GM21717 (cell line): ENCODE results near the gene CCDC8.
"Not testable (repeated sequence)": the region's sequence is repeated elsewhere in the genome, so short reads cannot be mapped to it uniquely, and the experiment has no call there.

Experiments used
- ATAC-seq: cut with Tn5 transposase; IDR thresholded peaks from one replicate; pipeline ENCODE4 v1.9.1; 2021; ENCODE audit warnings: mild to moderate bottlenecking, moderate library complexity; ENCODE audit not compliant: unreplicated experiment

CCDC8 gene

DNA sequence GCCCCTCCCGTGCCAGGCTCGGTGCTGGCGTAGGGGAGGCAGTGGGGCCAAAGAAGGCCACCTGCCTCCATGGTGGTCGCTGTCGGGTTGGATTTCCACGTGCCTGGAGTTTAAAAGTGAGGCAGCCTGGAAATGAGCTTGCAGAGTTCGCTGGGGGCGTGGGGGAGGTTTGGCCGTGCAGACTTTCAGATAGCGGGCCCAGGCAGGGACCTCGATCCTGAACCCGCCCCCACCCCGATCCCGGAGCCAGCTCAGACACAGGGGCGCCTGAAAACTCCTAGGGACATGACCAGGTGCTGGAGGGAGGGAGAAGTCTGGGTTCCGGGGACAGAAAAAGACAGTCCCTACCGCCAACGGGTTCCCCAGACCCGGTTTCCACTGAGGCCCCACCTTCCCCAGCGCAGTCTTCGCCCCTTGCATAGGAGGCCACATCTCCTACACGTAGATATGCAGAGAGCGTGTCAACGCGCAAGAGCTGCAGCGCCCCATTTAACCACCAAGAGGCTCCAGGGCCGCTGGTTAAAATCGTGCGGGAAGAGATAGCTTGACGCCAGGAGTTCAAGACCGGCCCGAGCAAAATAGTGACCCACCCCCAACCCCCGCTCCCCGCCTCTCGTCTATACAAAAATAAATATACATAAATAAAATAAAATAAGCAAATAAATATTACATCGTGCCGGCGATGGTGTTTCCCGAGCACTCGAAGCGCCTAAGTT is 8.5 kb downstream of the CCDC8 start:
- ATAC-seq: no peak

DNA sequence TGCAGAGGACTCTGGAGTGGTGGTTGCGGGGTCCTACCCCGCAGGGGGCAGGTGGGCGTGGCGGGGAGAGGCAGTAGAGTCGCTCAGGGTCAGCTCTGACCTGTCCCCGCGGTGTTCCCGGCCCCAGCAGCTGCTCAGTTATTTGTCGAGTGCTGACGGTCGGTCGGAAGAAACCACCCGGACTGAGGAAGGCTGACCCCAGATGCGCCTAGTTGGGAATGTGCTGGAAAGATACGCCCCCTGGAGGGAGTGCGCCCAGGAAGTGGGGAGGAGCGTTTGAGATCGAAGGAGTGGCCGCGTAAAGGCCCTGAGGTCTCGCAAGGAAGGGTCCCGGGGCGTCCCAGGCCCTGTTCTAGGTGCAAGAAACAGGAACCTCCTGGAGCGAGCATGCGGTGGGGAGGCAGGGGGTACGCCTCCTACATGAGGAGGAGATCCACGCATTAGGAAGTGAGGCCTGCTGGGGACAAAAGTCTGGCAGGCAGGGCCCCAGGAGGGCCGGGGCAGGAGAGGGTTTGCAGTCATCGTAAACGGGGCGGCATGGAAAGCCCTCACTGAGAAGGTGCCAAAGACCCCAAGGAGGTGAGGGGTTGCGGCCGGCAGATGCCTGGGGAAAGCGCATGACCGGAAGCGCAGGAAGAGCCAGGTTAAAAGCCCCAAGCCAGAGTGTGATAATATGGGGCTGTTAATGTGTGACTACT is 9.2 kb downstream of the CCDC8 start:
- no peak for ATAC-seq

DNA sequence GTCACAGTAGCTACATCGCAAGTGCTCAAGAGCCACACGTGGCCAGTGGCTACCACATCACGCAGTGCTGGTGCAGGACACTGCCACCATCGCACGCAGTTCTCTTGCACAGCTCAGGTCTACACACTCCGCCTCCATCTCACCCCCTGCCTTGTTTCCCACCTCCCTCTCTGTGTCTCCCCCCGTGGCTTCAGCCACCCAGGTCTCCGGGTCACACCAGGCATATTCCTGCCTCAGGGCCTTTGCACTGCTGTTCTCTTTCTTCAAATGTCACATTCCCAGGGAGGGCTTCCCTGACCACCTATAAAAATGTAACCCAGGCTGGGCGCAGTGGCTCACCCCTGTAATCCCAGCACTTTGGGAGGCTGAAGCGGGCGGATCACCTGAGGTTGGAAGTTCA is 10.6 kb downstream of the CCDC8 start:
- no peak for ATAC-seq

DNA sequence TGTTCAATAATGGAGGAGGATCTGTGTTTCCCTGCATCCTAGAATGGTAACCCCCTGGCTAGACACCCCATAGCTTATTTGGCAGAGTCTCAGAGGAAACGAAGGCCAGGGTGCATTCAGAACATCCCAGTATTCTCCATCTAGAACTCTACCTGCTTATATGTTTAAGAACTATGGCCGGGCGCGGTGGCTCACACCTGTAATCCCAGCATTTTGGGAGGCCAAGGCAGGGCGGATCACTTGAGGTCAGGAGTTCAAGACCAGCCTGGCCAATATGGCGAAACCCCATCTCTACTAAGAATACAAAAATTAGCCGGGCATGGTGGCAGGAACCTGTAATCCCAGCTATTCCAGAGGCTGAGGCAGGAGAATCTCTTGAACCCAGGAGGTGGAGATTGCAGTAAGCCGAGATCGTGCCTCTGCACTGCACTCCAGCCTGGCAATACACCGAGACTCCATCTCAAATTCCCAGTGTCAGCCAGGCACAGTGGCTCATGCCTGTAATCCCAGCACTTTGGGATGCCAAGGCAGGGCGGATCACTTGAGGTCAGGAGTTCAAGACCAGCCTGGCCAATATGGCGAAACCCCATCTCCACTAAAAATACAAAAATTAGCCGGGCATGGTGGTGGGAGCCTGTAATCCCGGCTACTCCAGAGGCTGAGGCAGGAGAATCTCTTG is 15.4 kb downstream of the CCDC8 start:
- not testable (repeated sequence) for ATAC-seq

DNA sequence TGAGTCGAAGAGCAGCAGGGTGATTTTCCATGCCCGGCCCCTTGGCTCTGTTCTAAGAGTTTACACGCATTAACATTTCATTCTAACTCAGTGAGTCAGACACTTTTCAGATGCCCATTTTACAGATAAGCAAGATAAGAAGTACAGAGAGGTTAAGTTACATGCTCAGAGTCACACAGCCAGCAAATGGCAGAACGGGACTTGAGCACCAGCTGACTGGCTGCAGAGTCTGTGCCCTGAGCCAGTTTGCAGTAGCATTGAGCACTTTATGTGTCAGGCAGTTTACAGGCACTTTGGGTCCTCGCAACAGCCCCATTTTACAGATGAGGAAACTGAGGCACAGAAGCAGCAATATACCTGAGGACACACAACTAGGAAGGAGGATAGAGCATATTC is 19.0 kb downstream of the CCDC8 start:
- no peak for ATAC-seq

DNA sequence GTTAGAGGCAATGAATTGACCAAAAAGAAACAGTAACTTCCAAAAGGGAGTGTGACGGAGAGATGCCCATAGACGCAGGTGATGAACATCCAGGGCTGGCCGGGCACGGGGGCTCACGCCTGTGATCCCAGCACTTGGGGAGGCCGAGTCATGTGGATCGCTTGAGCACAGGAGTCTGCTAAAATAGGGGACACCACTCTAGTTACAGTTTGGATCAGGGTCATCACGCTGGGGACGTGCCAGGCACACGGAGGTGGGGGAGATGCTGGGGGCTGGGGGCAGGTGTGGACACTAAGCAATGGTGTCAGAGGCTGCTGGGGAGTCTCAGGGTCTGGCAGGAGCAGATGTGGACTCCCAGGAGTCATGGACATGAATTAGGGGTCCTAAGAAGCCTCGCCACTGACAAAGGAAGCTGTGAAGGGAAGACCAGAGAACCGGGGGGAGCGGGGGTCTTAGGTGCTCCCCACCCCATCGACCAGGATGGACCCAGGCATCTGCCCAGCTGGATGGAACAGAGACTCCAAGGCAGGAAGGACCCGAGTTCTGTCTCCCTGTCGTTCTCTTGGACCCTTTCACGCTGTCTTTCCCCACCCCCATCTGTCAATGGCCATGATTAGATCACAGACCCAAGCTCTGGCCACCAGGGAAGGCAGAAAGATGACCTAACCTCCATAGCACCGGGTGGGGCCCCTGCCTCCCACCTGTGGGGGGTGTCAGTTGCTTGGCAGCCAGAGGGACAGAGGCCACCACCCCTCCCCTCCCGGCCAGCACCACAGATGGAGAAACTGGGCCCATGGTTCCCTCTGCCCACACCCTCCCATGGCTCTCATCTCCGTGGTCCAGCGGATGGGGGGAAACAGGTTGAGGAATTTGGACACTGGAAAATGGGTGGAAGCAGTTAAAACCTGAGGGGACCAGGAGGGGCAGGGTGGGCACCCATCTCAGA is 19.6 kb downstream of the CCDC8 start:
- ATAC-seq: no peak

DNA sequence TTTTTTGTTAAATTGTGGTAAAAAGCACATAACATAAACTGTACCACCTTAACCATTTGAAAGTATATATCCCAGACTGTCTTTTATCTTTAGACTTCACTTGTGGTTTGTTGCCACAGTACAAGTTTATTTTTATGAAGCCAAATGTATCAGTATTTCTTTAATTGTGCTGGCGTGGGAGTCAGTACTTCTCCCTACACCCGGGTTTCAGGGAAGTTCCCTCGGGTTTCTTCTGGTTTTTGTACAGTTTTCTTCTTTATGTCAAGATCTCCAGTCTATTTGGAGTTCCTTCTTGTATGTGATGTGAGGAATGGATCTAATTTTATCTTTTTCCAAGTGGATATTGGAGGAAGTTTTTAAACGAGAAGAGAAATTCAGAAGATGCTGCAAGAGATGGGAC is 20.5 kb downstream of the CCDC8 start:
- ATAC-seq: no peak

DNA sequence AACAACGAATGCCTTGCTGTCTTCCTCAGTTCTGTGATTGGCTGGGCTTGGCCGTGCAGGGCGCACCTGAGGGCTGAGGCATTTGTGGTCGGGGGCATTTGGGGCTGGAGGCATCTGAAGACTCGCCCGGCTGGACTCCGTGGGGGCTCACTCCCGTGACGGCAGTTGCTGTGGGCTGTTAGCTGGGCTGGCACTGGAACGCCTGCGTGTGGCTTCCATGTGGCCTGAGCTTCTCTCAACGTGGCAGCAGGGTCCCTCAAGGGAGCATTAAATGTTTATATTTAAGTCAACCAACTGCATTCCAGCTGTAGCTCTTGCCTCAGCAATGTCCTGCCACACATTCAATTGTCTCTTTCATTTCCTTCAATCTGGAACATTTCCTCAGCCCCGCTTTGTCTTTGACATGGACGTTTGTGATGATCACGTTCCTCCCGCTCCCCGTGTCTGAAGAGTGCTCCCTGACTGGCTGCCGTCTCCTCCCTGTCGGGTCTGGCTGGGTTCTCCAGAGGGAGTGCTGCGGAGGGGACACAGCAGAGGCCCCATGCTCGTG is 21.0 kb downstream of the CCDC8 start:
- ATAC-seq: no peak

DNA sequence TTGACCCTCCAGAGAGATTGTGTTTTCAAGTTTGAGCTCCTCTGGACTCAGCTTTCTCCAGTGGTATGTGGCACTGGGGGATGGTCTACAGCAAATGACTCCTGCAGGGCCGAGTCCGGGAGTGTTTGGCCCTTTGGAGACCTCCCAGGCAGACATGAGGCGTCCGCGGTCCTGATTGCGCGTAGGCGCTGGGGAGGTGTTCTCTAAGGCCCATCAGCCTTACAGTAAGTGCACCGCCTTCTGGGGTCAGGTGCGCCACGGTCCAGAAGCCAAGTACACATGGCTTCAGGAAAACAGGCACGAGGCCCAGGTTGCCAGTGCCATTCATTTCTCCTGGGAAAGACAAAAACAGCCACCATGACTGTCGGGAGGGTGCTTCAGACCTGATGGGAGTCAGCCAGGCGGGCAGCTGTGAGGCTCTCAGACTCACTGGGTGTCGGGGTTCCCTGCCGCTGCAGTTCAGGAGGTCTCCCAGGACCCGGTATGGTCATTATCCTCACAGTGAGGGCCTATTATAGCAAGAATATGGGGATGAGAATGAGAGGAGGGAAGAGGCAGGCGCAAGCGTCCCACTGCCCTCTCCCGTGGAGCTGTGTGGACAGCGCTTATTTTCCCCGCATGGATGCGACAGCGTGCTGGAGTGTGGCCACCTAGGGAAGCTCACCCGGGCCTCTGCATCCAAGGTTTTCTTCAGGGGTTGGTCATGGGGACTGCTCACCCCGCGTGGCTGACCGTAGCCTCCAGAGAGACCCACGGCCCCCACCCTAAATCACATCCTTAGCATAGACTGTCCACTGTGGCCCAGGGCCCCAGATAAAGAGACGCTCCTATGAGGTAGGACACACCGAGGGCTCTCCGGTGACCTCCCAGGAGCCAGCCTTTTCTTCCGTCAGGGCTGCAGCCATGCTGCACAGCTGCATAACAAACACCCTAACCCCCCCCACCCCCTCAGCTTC is 21.8 kb downstream of the CCDC8 start:
- no peak for ATAC-seq

DNA sequence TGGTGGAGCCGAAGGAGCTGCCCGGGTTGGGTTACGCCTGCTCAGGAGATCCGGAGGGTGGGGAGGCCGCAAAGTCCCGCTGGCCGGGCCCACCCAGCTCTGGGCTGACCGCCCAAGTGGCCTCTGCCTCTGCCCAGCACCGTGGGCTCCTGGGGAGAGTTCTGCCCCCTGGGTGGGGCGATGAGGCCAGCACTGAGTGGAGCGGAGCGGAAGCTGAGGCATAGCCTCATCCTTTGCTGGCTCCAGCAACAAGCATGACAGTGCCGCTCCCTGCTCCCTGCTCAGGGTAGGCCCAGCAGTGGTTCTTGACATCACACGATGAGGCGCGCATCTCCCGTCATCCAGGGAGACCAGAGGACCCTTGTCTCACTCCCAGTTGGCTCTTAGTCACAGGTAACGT is 22.5 kb downstream of the CCDC8 start:
- no peak for ATAC-seq

DNA sequence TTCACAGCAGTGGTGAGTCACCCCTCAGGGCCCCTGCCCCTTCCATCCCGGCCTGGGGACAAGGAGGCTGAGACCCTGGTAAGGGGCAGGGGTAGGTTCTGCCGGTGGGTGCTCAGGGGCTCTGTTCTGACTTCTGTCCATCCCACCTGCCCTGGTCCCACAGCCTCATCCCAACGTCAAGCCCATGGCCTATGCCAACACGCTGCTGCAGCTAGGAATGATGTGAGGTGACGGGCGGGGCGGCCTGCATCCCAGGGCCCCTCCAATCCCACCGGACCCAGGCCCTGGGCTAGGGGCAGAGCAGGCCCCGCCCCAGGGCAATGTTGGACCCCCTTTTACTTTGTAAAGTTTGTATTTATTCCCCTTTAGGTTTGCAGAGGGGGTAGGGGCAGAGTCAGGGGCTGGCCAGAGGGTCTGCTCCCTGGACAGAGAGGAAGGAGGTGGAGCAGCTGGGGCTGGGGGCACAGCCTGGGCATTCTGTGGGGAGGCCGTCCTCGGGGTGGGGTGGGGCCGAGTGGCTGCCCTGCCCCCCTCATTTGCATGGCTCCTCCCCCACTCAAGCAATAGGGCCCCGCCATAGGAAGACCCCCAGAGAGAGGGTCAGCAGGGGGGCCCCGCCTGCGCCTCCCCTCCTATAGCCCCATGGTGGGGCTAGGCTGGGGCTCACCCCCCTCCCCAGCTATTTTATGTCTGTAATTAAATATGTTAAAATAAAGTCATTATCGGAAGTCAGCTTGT is 23.1 kb downstream of the CCDC8 start:
- no peak for ATAC-seq

DNA sequence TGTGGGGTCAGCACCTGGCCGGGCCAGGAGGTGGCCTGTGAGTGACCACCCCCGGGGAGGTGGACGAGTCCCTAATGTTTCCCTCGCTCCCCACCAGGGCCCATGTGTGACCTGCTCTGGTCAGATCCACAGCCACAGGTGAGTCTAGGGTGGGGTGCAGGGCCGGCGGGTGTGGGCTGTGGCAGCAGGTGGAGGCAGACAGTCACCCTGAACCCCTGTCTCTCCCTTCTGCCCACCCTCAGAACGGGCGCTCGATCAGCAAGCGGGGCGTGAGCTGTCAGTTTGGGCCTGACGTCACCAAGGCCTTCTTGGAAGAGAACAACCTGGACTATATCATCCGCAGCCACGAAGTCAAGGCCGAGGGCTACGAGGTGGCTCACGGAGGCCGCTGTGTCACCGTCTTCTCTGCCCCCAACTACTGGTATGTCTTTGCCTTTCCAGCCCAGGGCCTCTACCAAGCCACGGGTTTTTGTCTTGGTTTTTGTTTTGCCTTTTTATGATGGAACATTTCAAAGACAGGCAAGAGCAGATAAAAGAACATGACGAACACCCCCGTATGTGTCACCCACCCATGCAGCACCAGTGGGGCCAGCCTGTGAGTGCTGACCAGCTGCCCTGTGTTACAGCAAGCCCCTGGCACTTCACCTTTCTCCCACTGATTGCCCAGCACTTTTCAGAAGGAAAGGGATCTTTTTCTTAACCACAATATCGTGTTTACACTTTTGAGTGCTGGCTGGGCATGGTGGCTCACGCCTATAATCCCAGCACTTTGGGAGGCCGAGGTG is 24.9 kb downstream of the CCDC8 start:
- no peak for ATAC-seq

DNA sequence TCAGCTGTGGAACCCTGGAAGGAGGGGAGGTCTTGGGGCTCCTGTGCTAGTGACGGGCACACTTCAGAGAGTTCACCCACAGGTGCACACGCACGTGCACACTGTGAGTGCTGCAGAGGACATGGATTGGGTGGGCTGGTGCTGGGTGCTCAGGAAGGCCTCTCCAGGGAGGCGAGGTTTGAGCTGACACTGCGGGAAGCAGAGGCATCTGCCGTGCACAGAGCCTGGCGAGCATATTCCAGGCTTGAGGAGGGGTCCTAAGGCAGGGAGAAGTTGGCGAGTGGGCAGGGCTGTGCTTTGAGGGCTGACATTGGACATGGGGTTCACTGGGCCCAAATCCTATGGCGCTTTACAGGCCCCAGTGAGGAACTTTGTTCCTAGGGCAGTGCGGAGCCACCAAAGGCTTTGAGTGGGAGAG is 25.6 kb downstream of the CCDC8 start:
- ATAC-seq: no peak

DNA sequence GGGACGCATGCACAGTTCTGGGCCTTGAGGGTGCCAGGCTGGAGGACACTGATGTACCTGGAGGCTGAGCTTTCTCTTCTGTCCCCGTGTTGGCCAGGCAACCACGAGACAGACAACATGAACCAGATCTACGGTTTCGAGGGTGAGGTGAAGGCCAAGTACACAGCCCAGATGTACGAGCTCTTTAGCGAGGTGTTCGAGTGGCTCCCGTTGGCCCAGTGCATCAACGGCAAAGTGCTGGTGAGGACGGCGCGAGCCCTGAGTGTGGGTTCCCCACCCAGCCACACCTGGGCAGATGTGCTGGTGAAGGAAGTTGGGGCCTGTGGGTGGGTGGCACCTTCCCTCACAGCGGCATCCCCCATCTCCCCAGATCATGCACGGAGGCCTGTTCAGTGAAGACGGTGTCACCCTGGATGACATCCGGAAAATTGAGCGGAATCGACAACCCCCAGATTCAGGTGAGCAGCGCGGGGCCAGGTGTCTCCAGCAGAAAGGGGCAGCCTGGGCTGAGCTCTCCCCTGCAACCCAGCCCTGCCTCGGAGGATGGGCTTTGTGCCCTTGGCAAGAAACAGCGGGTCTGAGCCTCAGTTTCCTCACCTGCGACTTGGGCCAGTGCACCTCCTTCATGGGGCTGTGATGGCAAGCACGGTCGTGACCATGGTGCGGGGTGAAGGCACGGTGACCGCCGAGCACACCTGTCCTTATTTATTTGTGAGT is 26.2 kb downstream of the CCDC8 start:
- no peak for ATAC-seq

DNA sequence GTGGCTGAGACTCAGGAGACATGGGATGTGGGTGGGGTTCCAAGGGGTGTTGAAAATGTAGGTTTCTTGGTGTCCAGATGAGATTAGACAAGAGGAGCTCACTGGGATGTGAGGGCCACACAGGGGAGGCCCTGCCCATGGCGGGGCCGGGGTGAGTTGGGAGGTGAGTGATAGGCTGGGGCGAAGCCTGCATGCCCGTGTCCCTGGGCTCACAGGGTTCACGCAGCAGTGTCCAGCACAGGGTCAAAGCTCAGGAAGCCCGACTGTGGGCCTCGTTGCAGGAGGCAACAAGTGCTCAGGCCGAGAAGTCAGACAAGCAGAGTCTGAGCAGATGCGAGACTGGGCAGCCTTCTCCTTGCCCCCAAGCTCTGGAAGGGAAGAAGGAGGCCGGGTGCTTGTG is 27.2 kb downstream of the CCDC8 start:
- ATAC-seq: no peak

DNA sequence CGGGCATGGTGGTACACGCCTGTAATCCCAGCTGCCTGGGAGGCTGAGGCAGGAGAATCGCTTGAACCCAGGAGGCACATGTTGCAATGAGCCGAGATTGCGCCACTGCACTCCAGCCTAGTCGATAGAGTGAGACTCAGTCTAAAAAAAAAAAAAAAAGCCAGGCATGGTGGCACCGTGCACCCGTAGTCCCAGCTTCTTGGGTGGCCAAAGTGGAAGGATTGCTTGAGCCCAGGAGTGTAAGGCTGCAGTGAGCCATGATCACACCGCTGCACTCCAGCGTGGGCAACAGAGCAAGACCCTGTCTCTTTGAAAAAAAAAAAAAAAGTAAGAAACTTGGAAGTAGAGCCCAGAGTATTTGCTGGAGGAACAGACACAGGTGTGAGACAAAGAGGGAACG is 27.7 kb downstream of the CCDC8 start:
- ATAC-seq: no peak

DNA sequence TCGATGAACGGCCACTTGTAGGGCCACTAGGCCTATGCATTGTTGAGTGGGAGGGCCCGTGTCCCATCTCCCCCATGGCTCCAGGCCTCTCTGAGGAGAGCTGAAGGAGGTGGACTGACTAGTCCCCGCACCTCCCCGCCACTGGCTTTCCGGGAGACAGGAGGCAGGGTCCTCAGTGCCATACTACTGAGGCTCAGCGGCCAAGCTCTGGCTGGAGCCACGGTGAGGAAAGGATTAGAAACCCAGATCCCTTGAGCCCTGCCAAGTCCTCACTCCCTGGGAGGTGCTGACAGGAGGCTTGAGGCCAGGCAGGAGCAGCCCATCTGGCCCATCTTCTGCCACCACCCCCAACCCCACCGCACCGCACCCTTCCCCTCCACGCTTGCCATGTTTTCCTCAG is 29.0 kb downstream of the CCDC8 start:
- ATAC-seq: no peak

DNA sequence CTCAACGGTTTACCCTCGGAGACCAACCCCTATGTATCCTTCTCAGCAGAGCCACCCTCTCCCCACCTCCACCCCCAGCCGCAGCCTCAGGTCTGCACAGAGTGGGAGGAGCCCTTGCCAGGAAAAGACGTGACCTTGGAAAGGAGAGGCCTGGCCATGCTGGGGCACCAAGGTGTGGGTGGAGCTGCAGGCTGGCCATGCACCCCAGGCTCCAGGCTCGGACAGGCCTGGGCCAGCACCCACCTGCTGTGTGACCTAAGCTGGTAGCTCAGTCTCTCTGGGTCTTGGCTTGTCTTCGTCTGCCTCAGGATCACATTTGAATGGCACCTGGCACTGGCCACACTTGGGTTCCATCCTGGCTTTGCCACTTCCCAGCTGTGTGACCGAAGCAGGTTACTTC is 29.5 kb downstream of the CCDC8 start:
- ATAC-seq: no peak
